ENCODE measurements around the gene ALX1.

Gene ALX1

DNA sequence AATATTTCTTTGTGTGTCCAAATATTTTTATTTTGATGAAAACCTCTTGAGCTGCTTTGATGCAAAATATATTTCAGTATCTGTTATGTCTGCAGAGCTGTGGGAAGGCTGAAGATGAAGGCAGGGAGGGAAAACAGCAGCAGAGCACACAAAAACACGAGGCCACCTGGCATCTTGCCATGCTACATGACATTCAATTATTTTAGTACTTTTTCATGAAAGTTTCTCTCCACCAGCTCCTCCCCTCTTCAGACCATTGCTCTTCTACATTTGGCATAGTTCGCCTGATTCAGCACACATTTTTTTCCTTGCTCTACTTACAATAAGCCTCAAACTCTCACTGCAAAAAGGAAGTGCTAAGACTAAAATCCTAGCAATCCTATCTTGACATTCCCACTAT lies 4.6 kb upstream of the ALX1 start:
- no peaks in the 10 kb centered on the region for H3K9me3 ChIP-seq (ENCODE audit: control insufficient read depth, low read length)
- H3K27ac ChIP-seq (ENCODE audit: low read depth, low read length, severe bottlenecking) = no peak overlapping the region
- no peaks in the 10 kb centered on the region for H3K4me1 ChIP-seq (ENCODE audit: control insufficient read depth, insufficient read depth, low read length, poor library complexity, severe bottlenecking)
- 37 to 100% methylated on average over 1 to 2 of the region's 2 CpGs for WGBS, 2 experiments (ENCODE audit: insufficient coverage in 2 of 2)
- H3K36me3 ChIP-seq (ENCODE audit: control insufficient read depth, insufficient read depth, low read length) = no peaks in the 10 kb centered on the region
- no peak overlapping the region for H3K4me3 ChIP-seq (ENCODE audit: extremely low read depth, insufficient read depth, low read length, poor library complexity, severe bottlenecking)

DNA sequence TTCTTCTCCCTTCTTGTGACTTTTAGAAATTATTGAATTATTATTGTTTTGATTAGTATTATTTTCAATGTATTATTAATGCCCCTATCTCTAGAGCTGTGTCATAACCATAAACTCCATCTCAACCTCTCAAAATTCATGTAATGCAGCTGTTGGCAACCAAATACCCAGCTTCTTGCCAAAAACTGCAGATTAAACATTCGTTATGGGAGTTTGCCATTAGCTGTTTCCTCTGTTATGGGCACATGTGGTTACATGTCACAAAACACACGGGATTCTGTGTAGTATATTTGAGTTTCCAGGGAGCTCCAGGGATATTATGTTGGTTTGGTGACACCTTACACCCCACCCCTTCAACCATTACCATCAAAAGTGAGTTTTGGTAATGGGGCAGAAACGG lies 2.8 kb upstream of the ALX1 start:
- 71% methylated on average over 1 of the region's 3 CpGs; no CpG with 5 or more reads in 1 of the 2 experiments for WGBS, 2 experiments (ENCODE audit: insufficient coverage in 2 of 2)
- Histone ChIP-seq H3K4me1 (ENCODE audit: control insufficient read depth, insufficient read depth, low read length, poor library complexity, severe bottlenecking) (no peaks in the 10 kb centered on the region), H3K4me3 (ENCODE audit: extremely low read depth, insufficient read depth, low read length, poor library complexity, severe bottlenecking) (no peak overlapping the region), H3K9me3 (ENCODE audit: control insufficient read depth, low read length) (no peaks in the 10 kb centered on the region), H3K36me3 (ENCODE audit: control insufficient read depth, insufficient read depth, low read length) (no peaks in the 10 kb centered on the region), H3K27ac (ENCODE audit: low read depth, low read length, severe bottlenecking) (no peak overlapping the region)

DNA sequence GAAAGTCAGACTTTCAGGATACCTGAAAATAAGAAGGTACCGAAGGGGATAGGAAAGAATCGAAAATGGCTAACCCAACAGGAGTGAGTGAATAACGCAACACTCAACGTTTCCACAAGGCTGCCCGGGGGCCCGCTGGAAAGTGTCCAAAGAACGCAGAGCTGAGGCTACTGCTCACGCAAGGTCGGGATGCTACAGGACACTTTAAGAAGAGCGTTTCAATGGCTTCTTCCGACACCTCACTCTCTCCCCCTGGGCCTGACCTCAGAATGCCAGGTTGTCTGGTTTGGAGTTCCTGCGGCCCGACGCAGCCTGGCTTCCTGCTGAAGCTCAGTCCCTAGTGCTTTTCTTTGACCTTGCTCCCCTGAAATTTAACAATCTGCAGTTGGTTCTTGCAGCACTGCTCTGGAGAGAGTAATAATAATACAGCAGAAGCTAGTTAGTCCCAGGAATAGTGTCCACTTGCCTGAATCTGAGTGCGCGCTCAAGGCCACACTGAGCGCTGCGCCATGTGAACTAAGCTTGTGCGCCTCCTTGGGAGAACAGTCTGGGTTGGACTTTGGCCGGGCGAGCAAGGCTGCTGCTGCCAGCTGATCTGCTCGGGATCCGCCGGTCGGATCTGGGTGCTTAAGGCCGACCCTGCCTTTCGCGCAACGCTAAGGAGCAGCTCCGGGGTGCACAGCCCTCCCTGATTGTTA lies 2.0 kb upstream of the ALX1 start:
- WGBS, 2 experiments (ENCODE audit: insufficient coverage in 2 of 2) = 63 to 74% methylated on average over 26 to 27 of the region's 30 CpGs
- no peaks in the 10 kb centered on the region for H3K4me1 ChIP-seq (ENCODE audit: control insufficient read depth, insufficient read depth, low read length, poor library complexity, severe bottlenecking)
- no peak overlapping the region for H3K4me3 ChIP-seq (ENCODE audit: extremely low read depth, insufficient read depth, low read length, poor library complexity, severe bottlenecking)
- H3K36me3 ChIP-seq (ENCODE audit: control insufficient read depth, insufficient read depth, low read length) = no peaks in the 10 kb centered on the region
- H3K9me3 ChIP-seq (ENCODE audit: control insufficient read depth, low read length) = no peaks in the 10 kb centered on the region
- no peak overlapping the region for H3K27ac ChIP-seq (ENCODE audit: low read depth, low read length, severe bottlenecking)

DNA sequence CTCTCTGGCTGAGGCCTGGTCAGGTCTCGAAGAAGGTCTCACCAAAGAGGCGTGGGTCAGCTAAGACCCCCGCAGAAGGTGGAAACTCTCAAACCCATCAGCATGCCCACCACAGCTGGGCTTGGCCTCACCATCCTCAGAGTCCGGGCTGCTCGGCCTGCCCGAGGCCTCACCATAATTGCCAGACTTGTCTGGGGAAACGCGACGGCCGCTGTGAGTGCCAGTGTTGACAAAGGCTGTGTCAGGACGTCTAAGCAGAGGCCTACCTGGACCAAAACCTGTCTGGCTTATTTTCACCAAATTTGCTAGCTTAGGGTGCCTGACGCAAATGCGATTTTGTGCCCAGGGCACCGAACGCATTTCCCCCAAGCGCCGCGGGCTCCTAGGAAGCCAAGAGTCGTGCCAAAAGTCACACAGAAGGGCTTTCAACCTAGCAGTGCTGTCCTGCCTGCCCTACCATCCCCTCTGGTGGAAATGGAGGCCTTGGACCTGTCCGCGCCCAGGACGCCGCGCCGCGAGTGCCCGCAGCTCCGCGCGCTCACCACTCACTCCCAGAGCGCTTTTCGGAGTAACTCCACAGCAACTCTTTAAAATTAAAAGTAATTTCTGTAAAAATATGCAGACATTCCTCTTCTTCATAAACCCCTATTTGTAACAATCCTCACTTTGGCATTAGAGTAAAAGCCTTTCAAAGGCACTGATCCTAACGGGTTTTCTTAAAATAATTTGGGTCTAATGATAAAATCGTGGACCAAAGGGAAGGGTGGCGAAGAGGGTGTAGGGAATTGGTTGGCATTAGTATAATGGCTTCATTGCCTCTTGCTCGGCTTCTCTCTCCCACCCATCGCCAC lies 1.2 kb upstream of the ALX1 start:
- 54 to 64% methylated on average over 19 to 23 of the region's 37 CpGs for WGBS, 2 experiments (ENCODE audit: insufficient coverage in 2 of 2)
- Histone ChIP-seq H3K4me3 (ENCODE audit: extremely low read depth, insufficient read depth, low read length, poor library complexity, severe bottlenecking) (peak overlapping the region; percentile 52), H3K27ac (ENCODE audit: low read depth, low read length, severe bottlenecking) (no peak overlapping the region), H3K36me3 (ENCODE audit: control insufficient read depth, insufficient read depth, low read length) (no peaks in the 10 kb centered on the region), H3K4me1 (ENCODE audit: control insufficient read depth, insufficient read depth, low read length, poor library complexity, severe bottlenecking) (no peaks in the 10 kb centered on the region), H3K9me3 (ENCODE audit: control insufficient read depth, low read length) (no peaks in the 10 kb centered on the region)

DNA sequence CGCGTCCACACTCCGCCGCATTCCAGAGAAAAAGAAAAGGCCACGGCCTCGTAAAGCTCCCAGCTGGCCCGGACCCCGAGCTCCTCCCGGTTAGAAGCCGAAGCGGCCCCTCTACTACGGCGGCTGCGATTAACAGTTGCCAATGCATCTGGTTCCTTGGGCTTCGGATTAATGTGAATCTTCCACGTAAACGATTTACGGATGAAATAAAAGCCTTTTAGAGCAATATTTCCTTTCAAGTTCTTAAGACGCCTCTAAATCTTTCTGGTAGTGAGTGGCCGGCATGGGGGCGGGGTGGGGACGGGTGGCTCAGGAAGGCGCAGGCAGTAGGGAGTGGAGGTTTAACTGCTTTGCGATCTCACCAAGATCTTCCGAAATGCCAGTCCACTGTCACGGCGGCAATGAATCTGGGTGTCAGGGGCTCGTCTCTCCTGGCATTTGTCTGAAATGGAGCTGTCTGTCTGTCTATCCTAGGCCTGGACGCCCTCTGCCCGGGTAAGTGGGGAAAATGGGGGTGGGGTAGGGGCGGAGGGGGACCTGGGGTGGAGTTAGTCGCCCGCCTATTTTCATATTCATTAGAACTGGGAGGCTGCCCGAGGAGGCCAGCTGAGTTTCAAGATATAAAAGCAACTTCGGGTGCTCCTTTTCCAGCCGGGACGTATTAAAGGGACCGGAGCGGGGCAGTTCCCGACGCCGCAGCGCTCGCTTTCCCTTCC lies 413 bp upstream of the ALX1 start:
- Histone ChIP-seq H3K36me3 (ENCODE audit: control insufficient read depth, insufficient read depth, low read length) (no peaks in the 10 kb centered on the region), H3K4me1 (ENCODE audit: control insufficient read depth, insufficient read depth, low read length, poor library complexity, severe bottlenecking) (no peaks in the 10 kb centered on the region), H3K9me3 (ENCODE audit: control insufficient read depth, low read length) (no peaks in the 10 kb centered on the region), H3K4me3 (ENCODE audit: extremely low read depth, insufficient read depth, low read length, poor library complexity, severe bottlenecking) (peak overlapping the region; percentile 52), H3K27ac (ENCODE audit: low read depth, low read length, severe bottlenecking) (peak overlapping the region; percentile 79)
- WGBS, 2 experiments (ENCODE audit: insufficient coverage in 2 of 2) = 3 to 4% methylated on average over 23 to 25 of the region's 44 CpGs

DNA sequence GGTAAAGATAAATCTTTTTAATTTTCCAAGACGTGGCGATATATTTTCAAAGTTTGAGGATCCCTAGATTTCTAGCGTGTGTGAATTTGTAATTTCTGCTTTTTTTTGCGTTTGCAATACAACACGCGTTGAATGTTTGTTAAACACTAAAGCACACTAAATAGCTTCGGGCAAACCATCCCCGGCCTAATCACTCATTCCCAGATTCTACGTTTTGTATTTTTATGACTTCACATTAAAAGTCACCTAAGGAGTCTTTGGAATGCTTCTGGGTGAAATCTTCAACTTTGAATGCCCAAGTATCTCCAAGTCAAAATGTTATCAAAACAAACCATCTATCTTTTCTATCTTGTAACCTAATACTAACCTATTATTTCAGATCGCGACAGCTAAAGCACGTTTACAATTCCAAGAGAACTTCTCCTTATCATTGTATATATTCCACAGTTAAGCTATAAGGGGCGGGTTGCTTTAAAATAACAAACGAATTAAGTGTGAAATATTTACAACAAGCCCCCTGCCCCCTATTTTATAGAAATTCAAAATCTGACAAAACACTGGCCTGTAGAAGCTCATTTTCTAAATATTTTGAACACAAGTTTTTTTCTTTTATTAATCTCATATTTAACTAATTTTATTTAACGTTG lies 1.1 kb downstream of the ALX1 start:
- 0 to 4% methylated on average over 4 to 5 of the region's 15 CpGs for WGBS, 2 experiments (ENCODE audit: insufficient coverage in 2 of 2)

DNA sequence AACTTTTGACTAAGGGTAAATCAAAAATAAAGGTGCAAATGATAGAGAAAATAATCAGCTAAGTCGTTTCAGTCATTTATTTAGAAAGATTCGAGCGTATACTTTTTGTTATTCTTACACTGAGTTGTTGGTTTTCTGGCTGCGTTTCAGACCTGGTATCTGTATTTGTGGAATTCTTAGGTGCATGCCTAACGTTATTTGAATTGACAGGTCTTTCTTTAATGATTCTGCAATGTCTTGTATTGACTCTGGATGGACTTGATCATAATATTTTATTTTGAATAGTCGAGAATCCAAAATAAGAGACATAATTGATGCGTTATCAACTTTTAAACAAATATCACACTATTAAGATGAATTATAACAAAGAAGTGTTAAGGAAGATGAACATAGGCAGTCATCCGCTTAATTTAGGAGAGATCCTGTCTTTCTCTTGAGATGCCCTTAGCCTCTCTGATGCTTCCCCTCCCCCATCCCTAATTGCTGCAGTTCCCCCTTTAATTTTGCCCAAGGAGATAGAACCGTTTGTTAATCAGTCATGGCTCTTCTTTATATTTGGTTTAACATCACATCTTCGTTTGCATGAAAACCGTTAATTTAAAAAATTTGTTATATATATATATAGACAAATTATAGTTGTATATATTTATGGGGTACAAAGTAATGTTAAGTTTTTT lies 1.8 kb downstream of the ALX1 start:
- 18 to 20% methylated on average over 4 of the region's 11 CpGs for WGBS, 2 experiments (ENCODE audit: insufficient coverage in 2 of 2)
- no peaks in the 10 kb centered on the region for H3K36me3 ChIP-seq (ENCODE audit: control insufficient read depth, insufficient read depth, low read length)
- peak overlapping the region; percentile 52 for H3K4me3 ChIP-seq (ENCODE audit: extremely low read depth, insufficient read depth, low read length, poor library complexity, severe bottlenecking)
- H3K9me3 ChIP-seq (ENCODE audit: control insufficient read depth, low read length) = no peaks in the 10 kb centered on the region
- H3K27ac ChIP-seq (ENCODE audit: low read depth, low read length, severe bottlenecking) = no peak overlapping the region
- H3K4me1 ChIP-seq (ENCODE audit: control insufficient read depth, insufficient read depth, low read length, poor library complexity, severe bottlenecking) = no peaks in the 10 kb centered on the region

More for the DNA sequence above, 1.1 kb downstream of the ALX1 start:
- Histone ChIP-seq H3K4me3 (ENCODE audit: extremely low read depth, insufficient read depth, low read length, poor library complexity, severe bottlenecking) (peak overlapping the region; percentile 52), H3K4me1 (ENCODE audit: control insufficient read depth, insufficient read depth, low read length, poor library complexity, severe bottlenecking) (no peaks in the 10 kb centered on the region), H3K36me3 (ENCODE audit: control insufficient read depth, insufficient read depth, low read length) (no peaks in the 10 kb centered on the region), H3K9me3 (ENCODE audit: control insufficient read depth, low read length) (no peaks in the 10 kb centered on the region), H3K27ac (ENCODE audit: low read depth, low read length, severe bottlenecking) (peak overlapping the region; percentile 79)

DNA sequence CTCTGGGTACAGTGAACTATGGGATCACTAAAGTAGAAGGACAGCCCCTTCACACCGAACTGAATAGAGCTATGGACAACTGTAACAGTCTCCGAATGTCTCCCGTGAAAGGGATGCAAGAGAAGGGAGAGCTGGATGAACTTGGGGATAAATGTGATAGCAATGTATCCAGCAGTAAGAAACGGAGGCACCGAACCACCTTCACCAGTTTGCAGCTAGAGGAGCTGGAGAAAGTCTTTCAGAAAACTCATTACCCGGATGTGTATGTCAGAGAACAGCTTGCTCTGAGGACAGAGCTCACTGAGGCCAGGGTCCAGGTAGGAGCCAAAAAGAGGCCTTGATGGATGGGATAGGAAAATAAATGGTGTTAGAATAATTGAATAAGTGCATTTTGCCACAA lies 3.5 kb downstream of the ALX1 start:
- Histone ChIP-seq H3K36me3 (ENCODE audit: control insufficient read depth, insufficient read depth, low read length) (no peaks in the 10 kb centered on the region), H3K27ac (ENCODE audit: low read depth, low read length, severe bottlenecking) (no peak overlapping the region), H3K4me3 (ENCODE audit: extremely low read depth, insufficient read depth, low read length, poor library complexity, severe bottlenecking) (no peak overlapping the region), H3K4me1 (ENCODE audit: control insufficient read depth, insufficient read depth, low read length, poor library complexity, severe bottlenecking) (no peaks in the 10 kb centered on the region), H3K9me3 (ENCODE audit: control insufficient read depth, low read length) (no peaks in the 10 kb centered on the region)
- 77% methylated on average over 4 to 6 of the region's 6 CpGs for WGBS, 2 experiments (ENCODE audit: insufficient coverage in 2 of 2)

DNA sequence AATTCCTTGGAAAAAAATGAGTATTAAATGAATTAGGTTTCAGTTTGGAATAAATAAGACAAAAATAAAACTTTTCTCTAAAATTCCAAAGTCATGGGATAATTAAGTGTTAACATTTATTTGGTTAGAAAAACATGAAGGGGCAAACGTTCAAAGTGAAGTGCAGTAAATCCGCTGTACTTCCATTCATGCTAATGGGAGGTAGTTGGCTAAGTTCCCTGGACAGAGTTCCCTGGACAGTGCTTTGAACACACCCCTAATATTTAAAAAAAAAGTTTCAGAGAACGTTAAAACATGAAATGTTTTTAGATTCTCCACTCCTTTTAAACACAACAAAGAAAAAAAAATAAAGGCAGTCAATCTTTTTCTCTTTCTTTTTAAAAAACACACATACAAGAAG lies 16.3 kb downstream of the ALX1 start:
- no peaks in the 10 kb centered on the region for H3K9me3 ChIP-seq (ENCODE audit: control insufficient read depth, low read length)
- H3K27ac ChIP-seq (ENCODE audit: low read depth, low read length, severe bottlenecking) = no peak overlapping the region
- no peaks in the 10 kb centered on the region for H3K36me3 ChIP-seq (ENCODE audit: control insufficient read depth, insufficient read depth, low read length)
- H3K4me1 ChIP-seq (ENCODE audit: control insufficient read depth, insufficient read depth, low read length, poor library complexity, severe bottlenecking) = no peaks in the 10 kb centered on the region
- no peak overlapping the region for H3K4me3 ChIP-seq (ENCODE audit: extremely low read depth, insufficient read depth, low read length, poor library complexity, severe bottlenecking)
- 73% methylated on average over 2 of the region's 3 CpGs; no CpG with 5 or more reads in 1 of the 2 experiments for WGBS, 2 experiments (ENCODE audit: insufficient coverage in 2 of 2)

DNA sequence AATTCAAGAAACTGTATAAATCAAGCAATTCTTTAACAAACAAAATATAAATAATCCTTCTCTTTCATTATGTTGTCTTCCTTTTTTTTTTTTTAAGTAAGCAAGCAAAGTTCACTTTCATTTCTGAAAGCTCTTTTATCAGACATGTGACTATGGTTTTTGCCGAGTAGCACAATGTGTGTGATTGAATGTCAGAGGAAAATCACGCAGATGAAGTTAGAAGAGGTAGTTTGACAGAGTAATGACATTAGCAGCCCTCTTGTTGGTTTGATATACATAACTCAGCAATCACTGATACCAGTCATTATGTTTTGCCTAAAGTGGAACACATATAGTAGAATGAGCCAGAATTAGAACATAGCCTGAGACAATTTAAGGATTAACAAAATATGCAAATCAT lies 19.0 kb downstream of the ALX1 start:
- Histone ChIP-seq H3K27ac (ENCODE audit: low read depth, low read length, severe bottlenecking) (no peak overlapping the region), H3K36me3 (ENCODE audit: control insufficient read depth, insufficient read depth, low read length) (no peaks in the 10 kb centered on the region), H3K4me1 (ENCODE audit: control insufficient read depth, insufficient read depth, low read length, poor library complexity, severe bottlenecking) (no peaks in the 10 kb centered on the region), H3K9me3 (ENCODE audit: control insufficient read depth, low read length) (no peaks in the 10 kb centered on the region), H3K4me3 (ENCODE audit: extremely low read depth, insufficient read depth, low read length, poor library complexity, severe bottlenecking) (no peak overlapping the region)
- WGBS, 2 experiments (ENCODE audit: insufficient coverage in 2 of 2) = 100% methylated on average over 1 of the region's 2 CpGs; no CpG with 5 or more reads in 1 of the 2 experiments

All from mesodermal cell (in vitro differentiated cells).